OCI-LY7 (cell line): ENCODE data around the gene SGMS1.
"Not testable (repeated sequence)": the region's sequence is repeated elsewhere in the genome, so short reads cannot be mapped to it uniquely, and the experiment has no call there.

ENCODE experiments used
- EZH2phosphoT487 ChIP-seq: fragments of 200-600 bp; sonication (generic); IDR thresholded peaks from 2 replicates; pipeline ENCODE4 v1.6.1; 2018; ENCODE audit warnings: low read depth, borderline replicate concordance, mild to moderate bottlenecking, mixed run types, antibody characterized with exemption, low read length, moderate library complexity, mixed read lengths
- TF ChIP-seq, protein P1 (sequence below): fragments of 200-600 bp; sonication (generic); conservative IDR thresholded peaks from 2 replicates; pipeline ENCODE4 v1.5.1; 2014; ENCODE audit warnings: mild to moderate bottlenecking, antibody characterized with exemption, low read length, moderate library complexity, mixed read lengths

DNA sequence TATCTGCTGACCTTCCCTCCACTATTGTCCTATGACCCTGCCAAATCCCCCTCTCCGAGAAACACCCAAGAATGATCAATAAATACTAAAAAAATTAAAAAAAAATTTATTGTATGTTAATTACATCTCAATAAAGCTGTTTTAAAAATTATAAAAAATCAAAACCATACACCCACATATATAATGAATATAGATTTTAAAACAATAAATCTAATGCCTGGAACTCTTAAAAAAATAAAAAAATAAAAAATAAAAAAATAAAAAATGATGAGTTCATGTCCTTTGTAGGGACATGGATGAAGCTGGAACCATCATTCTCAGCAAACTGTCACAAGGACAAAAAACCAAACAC, 267.3 kb downstream of the SGMS1 start:
- TF ChIP-seq, protein P1, sequence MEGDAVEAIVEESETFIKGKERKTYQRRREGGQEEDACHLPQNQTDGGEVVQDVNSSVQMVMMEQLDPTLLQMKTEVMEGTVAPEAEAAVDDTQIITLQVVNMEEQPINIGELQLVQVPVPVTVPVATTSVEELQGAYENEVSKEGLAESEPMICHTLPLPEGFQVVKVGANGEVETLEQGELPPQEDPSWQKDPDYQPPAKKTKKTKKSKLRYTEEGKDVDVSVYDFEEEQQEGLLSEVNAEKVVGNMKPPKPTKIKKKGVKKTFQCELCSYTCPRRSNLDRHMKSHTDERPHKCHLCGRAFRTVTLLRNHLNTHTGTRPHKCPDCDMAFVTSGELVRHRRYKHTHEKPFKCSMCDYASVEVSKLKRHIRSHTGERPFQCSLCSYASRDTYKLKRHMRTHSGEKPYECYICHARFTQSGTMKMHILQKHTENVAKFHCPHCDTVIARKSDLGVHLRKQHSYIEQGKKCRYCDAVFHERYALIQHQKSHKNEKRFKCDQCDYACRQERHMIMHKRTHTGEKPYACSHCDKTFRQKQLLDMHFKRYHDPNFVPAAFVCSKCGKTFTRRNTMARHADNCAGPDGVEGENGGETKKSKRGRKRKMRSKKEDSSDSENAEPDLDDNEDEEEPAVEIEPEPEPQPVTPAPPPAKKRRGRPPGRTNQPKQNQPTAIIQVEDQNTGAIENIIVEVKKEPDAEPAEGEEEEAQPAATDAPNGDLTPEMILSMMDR, result not testable (repeated sequence)
- TF ChIP-seq EZH2phosphoT487, result not testable (repeated sequence)
